Gastroesophageal sphincter (tissue), 4 donors: ENCODE data around the gene TMEM179B. TPM values are rescaled to one million over a fixed set of nuclear protein-coding genes. Genes with fewer than 3 reads are reported as not detected.

Experiments
- ATAC-seq: fragments of 150-250 bp; one replicate; pipeline ENCODE4 v1.9.1; 2016; ENCODE audit warnings: mild to moderate bottlenecking, moderate library complexity
- H3K27ac ChIP-seq, 4 donors: fragments of 200-600 bp; sonication (generic) in 3 of 4; 1 replicate in 3 of 4; 2 replicates in 1 of 4; pipeline ENCODE4 v1.5.1; 2016 to 2019
- H3K27me3 ChIP-seq: fragments of 200-600 bp; sonication (generic); one replicate; pipeline ENCODE4 v1.5.1; 2019
- H3K36me3 ChIP-seq, 2 donors: fragments of 200-600 bp; sonication (generic); one replicate each; pipeline ENCODE4 v1.5.1; 2019; ENCODE audit warnings: control low read depth in 1 of 2
- H3K4me1 ChIP-seq, 3 donors: fragments of 200-600 bp; sonication (generic); 1 replicate in 2 of 3; 2 replicates in 1 of 3; pipeline ENCODE4 v1.5.1; 2016 to 2019; ENCODE audit warnings: control low read depth in 2 of 3
- H3K4me3 ChIP-seq, 2 donors: fragments of 200-600 bp; sonication (generic); one replicate each; pipeline ENCODE4 v1.5.1; 2019; ENCODE audit warnings: mild to moderate bottlenecking in 1 of 2, moderate library complexity in 1 of 2
- H3K9me3 ChIP-seq, 3 donors: fragments of 200-600 bp; sonication (generic); one replicate each; pipeline ENCODE4 v1.5.1; 2017 to 2019; ENCODE audit warnings: control low read depth in 2 of 3
- EP300 ChIP-seq: sonication (generic); formaldehyde crosslinking; IDR thresholded peaks from one replicate; pipeline ENCODE4 v1.6.1; 2017; ENCODE audit warnings: antibody characterized with exemption, mild to moderate bottlenecking
- POLR2A ChIP-seq, 2 donors: fragments of 450-650 bp; IDR thresholded peaks; one replicate each; pipeline ENCODE4 v1.6.1; 2017; ENCODE audit warnings: antibody characterized with exemption in 2 of 2, mild to moderate bottlenecking in 2 of 2, moderate library complexity in 1 of 2
- POLR2AphosphoS5 ChIP-seq: sonication (generic); formaldehyde crosslinking; IDR thresholded peaks from one replicate; pipeline ENCODE4 v1.6.1; 2017; ENCODE audit warnings: antibody characterized with exemption
- WGBS, 2 donors: methylation state at CpG; one replicate each; pipeline ENCODE4 v1.1.5; 2018; ENCODE audit warnings: low coverage in 1 of 2; 5-methylcytosine and 5-hydroxymethylcytosine counted together
- total RNA-seq, 4 donors: library from RNA; depleted of rRNA; stranded (reverse); fragments of >200 nt; gene quantifications; one replicate each; pipeline ENCODE4 v1.1.0, GENCODE V29; 2016
- TF ChIP-seq, protein P1 (sequence below), 4 experiments: fragments of 200-600 bp in 2 of 4; fragments of 450-650 bp in 2 of 4; sonication (generic) in 1 of 4; IDR thresholded peaks; one replicate each; pipeline ENCODE4 v1.5.1; 2017 to 2019; ENCODE audit warnings: antibody characterized with exemption in 4 of 4, mild to moderate bottlenecking in 2 of 4, moderate library complexity in 2 of 4

TMEM179B gene
- total RNA-seq, 4 donors from 2014 or later = 25.8 to 50.7 (median 33.9) TPM

DNA sequence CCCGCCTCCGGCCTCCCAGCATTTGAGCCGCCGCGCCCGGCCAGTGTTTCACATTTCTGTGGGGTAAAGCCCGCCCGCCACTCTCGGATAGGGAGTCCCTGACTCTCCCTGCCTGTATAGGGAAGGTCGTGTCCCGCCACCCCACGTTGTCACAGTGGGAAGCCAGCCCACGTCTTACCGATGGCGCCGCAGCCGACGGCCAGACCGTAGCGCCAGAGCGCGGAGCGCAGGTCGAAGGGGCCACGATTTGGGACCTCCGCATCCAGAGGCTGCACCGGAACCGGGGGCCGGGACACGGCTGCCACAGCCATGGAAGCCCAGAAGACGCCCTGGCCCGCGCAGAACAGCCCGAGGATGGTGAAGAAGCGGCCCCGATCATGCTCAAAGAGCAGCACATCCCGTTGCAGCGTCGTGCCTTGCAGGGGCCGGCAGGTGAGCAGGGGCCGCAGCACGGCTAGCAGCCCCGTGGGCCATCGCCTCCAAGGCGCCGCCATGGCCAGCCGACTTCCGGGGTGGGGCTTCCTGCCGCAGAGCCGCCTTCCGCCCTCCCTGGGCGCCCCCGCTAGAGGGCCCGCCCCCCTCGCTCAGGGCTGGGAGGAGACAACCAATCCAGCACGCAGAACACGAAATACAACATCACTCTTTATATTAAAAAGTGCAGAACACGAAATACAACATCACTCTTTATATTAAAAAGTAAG lies 4.4 kb downstream of the TMEM179B start, which contains the start of gene TMEM223:
Gene TMEM223 (minus strand): TSS at position 506 of the 701 bp plus-strand sequence. CDS start 12 bp downstream, at position 494.
- TF ChIP-seq POLR2AphosphoS5 (peak; percentile 88), POLR2A (IDR thresholded peaks at IDR 0.05) (peak; percentile 71 to 80), EP300 (no peak)
- TF ChIP-seq, protein P1, sequence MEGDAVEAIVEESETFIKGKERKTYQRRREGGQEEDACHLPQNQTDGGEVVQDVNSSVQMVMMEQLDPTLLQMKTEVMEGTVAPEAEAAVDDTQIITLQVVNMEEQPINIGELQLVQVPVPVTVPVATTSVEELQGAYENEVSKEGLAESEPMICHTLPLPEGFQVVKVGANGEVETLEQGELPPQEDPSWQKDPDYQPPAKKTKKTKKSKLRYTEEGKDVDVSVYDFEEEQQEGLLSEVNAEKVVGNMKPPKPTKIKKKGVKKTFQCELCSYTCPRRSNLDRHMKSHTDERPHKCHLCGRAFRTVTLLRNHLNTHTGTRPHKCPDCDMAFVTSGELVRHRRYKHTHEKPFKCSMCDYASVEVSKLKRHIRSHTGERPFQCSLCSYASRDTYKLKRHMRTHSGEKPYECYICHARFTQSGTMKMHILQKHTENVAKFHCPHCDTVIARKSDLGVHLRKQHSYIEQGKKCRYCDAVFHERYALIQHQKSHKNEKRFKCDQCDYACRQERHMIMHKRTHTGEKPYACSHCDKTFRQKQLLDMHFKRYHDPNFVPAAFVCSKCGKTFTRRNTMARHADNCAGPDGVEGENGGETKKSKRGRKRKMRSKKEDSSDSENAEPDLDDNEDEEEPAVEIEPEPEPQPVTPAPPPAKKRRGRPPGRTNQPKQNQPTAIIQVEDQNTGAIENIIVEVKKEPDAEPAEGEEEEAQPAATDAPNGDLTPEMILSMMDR (IDR thresholded peaks at IDR 0.05) = peak in 3 of 4 experiments; percentile 26 to 49 (median 26)
- peaks cover 5 to 53% (median 27%) of the 10 kb centered on the region in 3 donors for H3K4me1 ChIP-seq
- ATAC-seq = peak; percentile 83
- no peaks in the 10 kb centered on the region for H3K9me3 ChIP-seq
- H3K4me3 ChIP-seq = peak within 1 kb of the TSS; percentile 86
- peak within 1 kb of the TSS; percentile 84 to 89 (median 86) for H3K27ac ChIP-seq
- WGBS, 2 donors = 0% methylated on average over 1 to 6 of the region's 58 CpGs
- H3K36me3 ChIP-seq = peaks cover 0 to 65% of the 10 kb centered on the region in 2 donors
- H3K27me3 ChIP-seq = no peaks in the 10 kb centered on the region

DNA sequence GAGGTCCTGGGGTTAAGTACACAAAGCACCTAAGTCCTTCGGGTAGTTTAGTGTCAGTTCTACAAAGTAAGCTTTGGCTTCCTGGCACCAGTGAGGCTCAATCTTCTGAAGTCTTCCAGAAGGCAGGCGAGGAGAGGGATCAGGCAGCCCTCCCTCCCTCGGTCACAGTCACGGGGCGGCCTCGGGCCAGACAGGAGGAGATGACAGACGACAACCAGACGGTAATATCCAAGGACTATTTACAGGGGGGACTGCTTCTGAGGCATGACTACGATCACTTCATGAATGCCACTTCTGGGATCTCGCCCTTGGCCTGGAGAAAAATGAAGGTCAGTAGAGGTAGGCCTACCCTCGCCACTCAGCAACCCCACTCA lies 5.0 kb downstream of the TMEM179B start:
- H3K36me3 ChIP-seq = peaks cover 0 to 71% of the 10 kb centered on the region in 2 donors
- TF ChIP-seq POLR2A (IDR thresholded peaks at IDR 0.05) (no peak), POLR2AphosphoS5 (no peak)
- no peaks in the 10 kb centered on the region for H3K9me3 ChIP-seq
- peaks cover 5 to 53% (median 27%) of the 10 kb centered on the region in 3 donors for H3K4me1 ChIP-seq
- H3K27ac ChIP-seq = peak overlapping the region; percentile 84 to 89 (median 86)
- H3K4me3 ChIP-seq = peak overlapping the region; percentile 86
- no peaks in the 10 kb centered on the region for H3K27me3 ChIP-seq
- WGBS, 2 donors = 9 to 16% methylated on average over 7 to 9 of the region's 11 CpGs
- peak; percentile 25 for ATAC-seq

DNA sequence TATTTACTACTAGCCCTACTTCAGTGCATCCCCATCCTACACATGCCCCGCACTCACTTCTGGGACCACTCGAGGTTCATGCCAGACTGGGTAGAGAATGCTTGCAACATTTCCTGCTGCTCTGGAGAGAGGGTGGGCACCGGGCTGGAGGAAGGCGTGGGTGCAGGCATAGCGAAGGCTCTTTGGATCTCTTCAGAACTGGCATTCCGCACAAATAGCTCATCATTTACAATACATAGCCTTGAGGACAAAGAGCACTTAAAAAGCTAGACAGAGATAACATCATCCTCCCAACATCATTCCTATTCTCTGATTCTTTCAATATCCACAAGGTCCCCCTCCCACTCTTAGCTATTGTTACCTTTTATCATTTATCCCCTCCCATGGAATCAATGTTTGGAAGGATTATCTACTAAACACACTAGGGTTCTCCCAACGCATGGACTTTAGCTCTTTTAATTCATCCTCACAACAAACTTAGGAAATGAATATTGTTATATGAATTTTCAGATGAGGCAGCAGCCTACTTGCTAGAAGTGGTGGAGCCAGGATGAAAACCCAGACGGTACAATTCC lies 7.1 kb downstream of the TMEM179B start:
- peak overlapping the region in 2 of 4 donors; percentile 18 to 89 for H3K27ac ChIP-seq
- peaks cover 5 to 36% (median 20%) of the 10 kb centered on the region in 3 donors for H3K4me1 ChIP-seq
- H3K36me3 ChIP-seq = peaks cover 0 to 87% of the 10 kb centered on the region in 2 donors
- ATAC-seq = no peak
- H3K27me3 ChIP-seq = no peaks in the 10 kb centered on the region
- no peaks in the 10 kb centered on the region for H3K9me3 ChIP-seq
- H3K4me3 ChIP-seq = no peak overlapping the region
- 81 to 86% methylated on average over 4 to 5 of the region's 8 CpGs for WGBS, 2 donors
- TF ChIP-seq POLR2AphosphoS5 (no peak), POLR2A (IDR thresholded peaks at IDR 0.05) (no peak), EP300 (no peak)
- TF ChIP-seq, protein P1 (IDR thresholded peaks at IDR 0.05) = no peak

DNA sequence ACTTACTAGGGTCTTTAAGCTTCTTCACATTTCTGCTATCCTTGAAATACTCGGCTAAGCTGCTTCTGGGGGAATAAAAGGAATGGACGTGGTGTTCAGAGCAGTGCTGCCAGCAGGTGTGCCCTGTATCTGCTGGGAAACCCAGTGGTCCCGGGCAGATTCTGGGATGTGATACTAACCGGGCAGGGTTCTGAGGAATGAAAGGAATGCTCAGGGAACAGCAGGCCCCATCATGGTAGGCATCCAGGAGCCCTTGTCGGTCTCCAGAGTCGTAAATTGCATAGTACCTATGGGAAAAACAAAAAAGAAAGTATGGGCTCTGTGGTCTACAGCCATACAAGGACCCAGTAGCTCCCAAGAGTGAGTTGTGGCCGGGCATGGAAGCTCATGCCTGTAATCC lies 9.1 kb downstream of the TMEM179B start:
- WGBS, 2 donors = 93 to 100% methylated on average over 1 to 2 of the region's 7 CpGs
- Histone ChIP-seq H3K9me3 (no peaks in the 10 kb centered on the region), H3K4me3 (no peak overlapping the region), H3K36me3 (peaks cover 0 to 93% of the 10 kb centered on the region in 2 donors), H3K27me3 (no peaks in the 10 kb centered on the region), H3K4me1 (peaks cover 5 to 16% (median 9%) of the 10 kb centered on the region in 3 donors), H3K27ac (no peak overlapping the region)
- no peak for ATAC-seq
- TF ChIP-seq POLR2A (IDR thresholded peaks at IDR 0.05) = no peak
- no peak for TF ChIP-seq EP300
- TF ChIP-seq, protein P1 (IDR thresholded peaks at IDR 0.05) = no peak
- no peak for TF ChIP-seq POLR2AphosphoS5

DNA sequence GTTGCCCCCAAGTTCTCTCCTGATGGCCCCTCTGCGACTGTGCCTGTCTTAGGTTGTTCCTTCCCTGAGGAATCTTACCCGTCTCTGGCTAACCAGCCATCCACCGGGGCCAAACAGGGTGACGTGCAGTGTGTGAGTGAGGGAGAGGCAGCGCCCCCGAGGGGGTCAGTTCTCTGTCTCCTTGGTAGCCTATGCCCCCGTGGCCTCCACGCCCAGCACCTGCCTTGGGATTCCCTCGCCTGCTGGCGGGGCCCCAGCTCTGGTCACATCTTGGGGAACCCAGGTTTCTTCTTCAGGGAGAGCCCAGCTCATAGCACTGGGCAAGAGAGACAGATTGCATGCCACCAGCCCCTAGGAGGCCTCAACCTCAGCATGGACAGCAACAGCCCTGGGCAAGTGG lies 12.3 kb downstream of the TMEM179B start:
- ATAC-seq = no peak
- no peak overlapping the region for H3K27ac ChIP-seq
- H3K27me3 ChIP-seq = no peaks in the 10 kb centered on the region
- TF ChIP-seq, protein P1 (IDR thresholded peaks at IDR 0.05) = no peak
- TF ChIP-seq POLR2AphosphoS5 (no peak), EP300 (no peak), POLR2A (IDR thresholded peaks at IDR 0.05) (no peak)
- H3K4me3 ChIP-seq = no peak overlapping the region
- H3K4me1 ChIP-seq = peaks cover 0 to 27% (median 7%) of the 10 kb centered on the region in 3 donors
- no peaks in the 10 kb centered on the region for H3K9me3 ChIP-seq
- WGBS, 2 donors = 77 to 100% methylated on average over 1 to 5 of the region's 10 CpGs
- H3K36me3 ChIP-seq = peaks cover 0 to 93% of the 10 kb centered on the region in 2 donors
